IMR-90 (cell line): ENCODE data around the gene HACD4. TPM values are rescaled to one million over a fixed set of nuclear protein-coding genes. Genes with fewer than 3 reads are reported as not detected.

Experiments
- ATAC-seq: fragments of 200-7000 bp; cut with Tn5 transposase; 2 replicates; pipeline ENCODE4 v1.9.1; 2020; ENCODE audit warnings: low read depth, mild to moderate bottlenecking, moderate library complexity
- BruUV-seq: library from RNA; stranded (reverse); fragments of 400-500 nt; replicated peaks from 2 replicates; lab custom pipeline; 2021; lab: Mats Ljungman, UMichigan
- CTCF ChIA-PET: fragments of 300-600 bp; formaldehyde crosslinking; extraction: SDS; loops from one replicate; lab custom pipeline; 2021; ENCODE audit warnings: antibody characterized with exemption; lab: Yijun Ruan, JAX
- POLR2A ChIA-PET: fragments of 300-600 bp; sonication (Branson Sonifier 250); formaldehyde crosslinking; loops from one replicate; lab custom pipeline; 2022; ENCODE audit warnings: antibody characterized with exemption; ENCODE audit not compliant: unreplicated experiment; lab: Charles Lee
- DNase-seq: peaks from one replicate; pipeline ENCODE4 v3.0.0; 2013
- H2AFZ ChIP-seq: replicated peaks from 2 replicates; pipeline ENCODE3; 2013; ENCODE audit warnings: low read length, mild to moderate bottlenecking; ENCODE audit not compliant: poor library complexity
- H2AK5ac ChIP-seq: 2 replicates; pipeline ENCODE4 v1.6.1; 2013; ENCODE audit warnings: low read depth, low read length, inconsistent platforms
- H2AK9ac ChIP-seq: replicated peaks from 2 replicates; pipeline ENCODE3; 2013; ENCODE audit warnings: mild to moderate bottlenecking, low read depth, low read length, moderate library complexity; ENCODE audit not compliant: poor library complexity
- H2BK120ac ChIP-seq: 2 replicates; pipeline ENCODE4 v1.6.1; 2013; ENCODE audit warnings: low read depth, low read length, inconsistent platforms
- H2BK15ac ChIP-seq: 3 replicates; pipeline ENCODE4 v1.6.1; 2013; ENCODE audit warnings: low read depth, low read length, inconsistent platforms
- H2BK20ac ChIP-seq: 2 replicates; pipeline ENCODE4 v1.6.1; 2013; ENCODE audit warnings: low read depth, mild to moderate bottlenecking, inconsistent platforms, low read length, moderate library complexity
- H2BK5ac ChIP-seq: 2 replicates; pipeline ENCODE4 v1.6.1; 2013; ENCODE audit warnings: mild to moderate bottlenecking, low read depth, low read length, inconsistent platforms; ENCODE audit not compliant: poor library complexity, severe bottlenecking
- H3K14ac ChIP-seq: replicated peaks from 2 replicates; pipeline ENCODE4 v1.6.1; 2013; ENCODE audit warnings: low read depth, low read length, inconsistent platforms
- H3K18ac ChIP-seq: 2 replicates; pipeline ENCODE4 v1.6.1; 2013; ENCODE audit warnings: low read depth, low read length, control low read depth
- H3K23ac ChIP-seq: 2 replicates; pipeline ENCODE4 v1.6.1; 2013; ENCODE audit warnings: low read depth, low read length, inconsistent platforms
- H3K27ac ChIP-seq: 2 replicates; pipeline ENCODE4 v1.5.1; 2013; ENCODE audit warnings: mild to moderate bottlenecking, control low read depth, low read length; ENCODE audit not compliant: insufficient read depth
- H3K27me3 ChIP-seq: 2 replicates; pipeline ENCODE4 v1.6.1; 2013; ENCODE audit warnings: low read length; ENCODE audit not compliant: control insufficient read depth, insufficient read depth
- H3K36me3 ChIP-seq: 2 replicates; pipeline ENCODE4 v1.6.1; 2013; ENCODE audit warnings: low read length, mixed read lengths; ENCODE audit not compliant: control insufficient read depth, insufficient read depth
- H3K4ac ChIP-seq: 2 replicates; pipeline ENCODE4 v1.6.1; 2013; ENCODE audit warnings: low read depth, low read length, inconsistent platforms
- H3K4me1 ChIP-seq: 2 replicates; pipeline ENCODE4 v1.6.1; 2013; ENCODE audit warnings: low read length, mixed read lengths; ENCODE audit not compliant: control insufficient read depth, insufficient read depth
- H3K4me2 ChIP-seq: 2 replicates; pipeline ENCODE4 v1.6.1; 2013; ENCODE audit warnings: low read depth, mild to moderate bottlenecking, control low read depth, low read length, moderate library complexity
- H3K4me3 ChIP-seq: 2 replicates; pipeline ENCODE4 v1.5.1; 2013; ENCODE audit warnings: low read depth, mild to moderate bottlenecking, control low read depth, low read length, moderate library complexity; ENCODE audit not compliant: insufficient read depth
- H3K56ac ChIP-seq: 2 replicates; pipeline ENCODE4 v1.6.1; 2013; ENCODE audit warnings: low read length, inconsistent platforms; ENCODE audit not compliant: insufficient read depth; ENCODE audit errors: extremely low read depth
- H3K79me1 ChIP-seq, 2 experiments: 2 replicates each; pipeline ENCODE4 v1.6.1; 2013; ENCODE audit warnings: low read length in 2 of 2, inconsistent platforms in 1 of 2, low read depth in 1 of 2
- H3K9ac ChIP-seq: 2 replicates; pipeline ENCODE4 v1.6.1; 2013; ENCODE audit warnings: low read depth, low read length, control low read depth
- H3K9me1 ChIP-seq: 2 replicates; pipeline ENCODE4 v1.6.1; 2013; ENCODE audit warnings: low read length, inconsistent platforms; ENCODE audit not compliant: insufficient read depth
- H3K9me3 ChIP-seq: 2 replicates; pipeline ENCODE4 v1.6.1; 2013; ENCODE audit warnings: low read length; ENCODE audit not compliant: control insufficient read depth, insufficient read depth
- H4K20me1 ChIP-seq: 2 replicates; pipeline ENCODE4 v1.6.1; 2013; ENCODE audit warnings: low read length, inconsistent platforms; ENCODE audit not compliant: insufficient read depth
- H4K5ac ChIP-seq: 2 replicates; pipeline ENCODE4 v1.6.1; 2013; ENCODE audit warnings: mild to moderate bottlenecking, low read depth, low read length, control low read depth
- H4K8ac ChIP-seq, 2 experiments: 2 replicates each; pipeline ENCODE4 v1.6.1; 2013; ENCODE audit warnings: low read depth in 2 of 2, low read length in 2 of 2, control low read depth in 1 of 2, inconsistent platforms in 1 of 2
- H4K91ac ChIP-seq: 2 replicates; pipeline ENCODE4 v1.6.1; 2013; ENCODE audit warnings: low read depth, low read length, inconsistent platforms; ENCODE audit not compliant: insufficient read depth
- CTCF ChIP-seq: conservative IDR thresholded peaks from 2 replicates; pipeline ENCODE4 v1.5.1; 2012; ENCODE audit warnings: mild to moderate bottlenecking, low read depth, low read length, improper control_type of control experiment
- MXI1 ChIP-seq: IDR thresholded peaks from 2 replicates; pipeline ENCODE4 v1.6.1; 2012; ENCODE audit warnings: low read depth, mild to moderate bottlenecking, low read length, moderate library complexity, borderline replicate concordance
- NFE2L2 ChIP-seq: fragments of 150-350 bp; IDR thresholded peaks from 2 replicates; pipeline ENCODE4 v1.6.1; 2016; ENCODE audit warnings: low read depth, mild to moderate bottlenecking, low read length
- RCOR1 ChIP-seq: IDR thresholded peaks from 2 replicates; pipeline ENCODE4 v1.6.1; 2012; ENCODE audit warnings: mild to moderate bottlenecking, low read length, improper control_type of control experiment; ENCODE audit not compliant: insufficient replicate concordance
- RFX5 ChIP-seq: IDR thresholded peaks from 2 replicates; pipeline ENCODE4 v1.8.0; 2012; ENCODE audit warnings: low read depth, mild to moderate bottlenecking, low read length, moderate library complexity
- SMC3 ChIP-seq: fragments of 150-350 bp; IDR thresholded peaks from 2 replicates; pipeline ENCODE4 v1.6.1; 2016; ENCODE audit warnings: low read depth, mild to moderate bottlenecking, antibody characterized with exemption, low read length, moderate library complexity
- USF2 ChIP-seq: fragments of 150-350 bp; IDR thresholded peaks from 2 replicates; pipeline ENCODE4 v1.6.1; 2017; ENCODE audit warnings: mild to moderate bottlenecking, antibody characterized with exemption, low read length, low read depth
- WGBS, 2 experiments: methylation state at CpG; one replicate each; pipeline versions ENCODE4 v1.1.5 to v1.1.7; 2013; ENCODE audit warnings: missing lambda C conversion rate in 2 of 2; ENCODE audit not compliant: insufficient read length in 1 of 2; ENCODE audit errors: extremely low coverage in 2 of 2; 5-methylcytosine and 5-hydroxymethylcytosine counted together
- dilution Hi-C: fragments of 300-500 bp; cut with HindIII; formaldehyde crosslinking; loops from one replicate; pipeline ENCODE4 v1.14.3; 2018; ENCODE audit warnings: low sequenced_read_pairs; ENCODE audit not compliant: unreplicated experiment
- in situ Hi-C: fragments of 300-500 bp; cut with MboI; formaldehyde crosslinking; loops from 3 replicates; pipeline ENCODE4 v1.14.3; 2019; ENCODE audit warnings: low sequenced_read_pairs, inconsistent platforms, mixed read lengths
- intact Hi-C: fragments of 100-400 bp; cut with micrococcal nuclease; formaldehyde crosslinking; loops from 2 replicates; pipeline ENCODE4 v1.10.0; 2022
- polyA plus RNA-seq, 3 experiments: library from polyadenylated mRNA; depleted of rRNA; stranded (reverse); fragments of >200 nt; gene quantifications; 2 replicates each; pipeline ENCODE4 v1.2.3, GENCODE V29; 2012; ENCODE audit warnings: low replicate concordance in 1 of 3
- total RNA-seq: library from RNA; depleted of rRNA; stranded (reverse); fragments of >200 nt; gene quantifications from 2 replicates; pipeline ENCODE4 v1.2.3, GENCODE V29; 2012

HACD4 gene
- total and polyA plus RNA-seq, 2 of the 4 experiments (the other 2 are of a cell fraction): 1.9 to 2.2 TPM

GRCh38 chr9:20978249-20978648 is 53.2 kb downstream of the HACD4 start:
- no peak overlapping the region for H3K23ac ChIP-seq
- no peaks in the 10 kb centered on the region for H3K79me1 ChIP-seq
- no peak overlapping the region for H2BK5ac ChIP-seq
- DNase-seq (no peak), ATAC-seq (no peak)
- H3K27me3 ChIP-seq: no peaks in the 10 kb centered on the region
- no CpG with 5 or more reads among the region's 2 CpGs for WGBS, 2 experiments
- H3K4me3 ChIP-seq: no peak overlapping the region
- intact Hi-C loops: no loop called here
- no peak overlapping the region for H3K18ac ChIP-seq
- in situ Hi-C loops: no loop called here
- no peaks in the 10 kb centered on the region; the same call in 1 of the 2 replicates for H3K9me1 ChIP-seq
- no peak for TF ChIP-seq RCOR1
- no peak for TF ChIP-seq CTCF
- TF ChIP-seq MXI1: no peak
- TF ChIP-seq RFX5: no peak
- no peak for TF ChIP-seq USF2
- no peak for TF ChIP-seq NFE2L2
- TF ChIP-seq SMC3: no peak
- no peak overlapping the region for H3K4me2 ChIP-seq
- peaks cover 10% of the 10 kb centered on the region for H3K4me1 ChIP-seq
- H2AK9ac ChIP-seq: no peak overlapping the region
- H4K5ac ChIP-seq: no peak overlapping the region
- ChIA-PET POLR2A (no interaction called here), CTCF (no interaction called here)
- H4K91ac ChIP-seq: no peak overlapping the region
- peaks cover 4% of the 10 kb centered on the region for H4K20me1 ChIP-seq
- H3K9ac ChIP-seq: no peak overlapping the region
- no peak overlapping the region for H3K4ac ChIP-seq
- dilution Hi-C loops: no loop called here
- H3K56ac ChIP-seq: no peak overlapping the region
- no peak overlapping the region for H2AFZ ChIP-seq
- H3K36me3 ChIP-seq: peaks cover 2% of the 10 kb centered on the region
- H2BK15ac ChIP-seq: no peak overlapping the region
- no peak overlapping the region for H4K8ac ChIP-seq
- no peak overlapping the region for H3K14ac ChIP-seq
- H3K9me3 ChIP-seq: no peaks in the 10 kb centered on the region
- H2BK20ac ChIP-seq: no peak overlapping the region
- 0 out of 2 replicates have a peak overlapping the region, but pooled peaks have one; percentile 28 for H2AK5ac ChIP-seq
- no peak overlapping the region for H3K27ac ChIP-seq
- no peak overlapping the region for H2BK120ac ChIP-seq
- BruUV-seq: no TSS peak
